CD14-positive monocyte (primary cell): ENCODE results near the gene ATAD3A. TPM values are rescaled to one million over a fixed set of nuclear protein-coding genes. Genes with fewer than 3 reads are reported as not detected.

Experiments
- DNase-seq, 3 donors: peaks; one replicate each; pipeline ENCODE4 v3.0.0-alpha.2; 2011 to 2022
- H2AFZ ChIP-seq: 2 replicates; pipeline ENCODE4 v1.6.0; 2012; ENCODE audit warnings: mild to moderate bottlenecking, low read depth, low read length, inconsistent platforms; ENCODE audit not compliant: insufficient read depth, poor library complexity, severe bottlenecking
- H3K27ac ChIP-seq, 2 donors: 1 replicate in 1 of 2; 2 replicates in 1 of 2; pipeline ENCODE4 v1.5.1; 2012 to 2013; ENCODE audit warnings: low read length in 2 of 2, control low read depth in 1 of 2, inconsistent platforms in 1 of 2, low read depth in 1 of 2, mild to moderate bottlenecking in 1 of 2
- H3K27me3 ChIP-seq, 2 donors: one replicate each; pipeline versions ENCODE4 v1.6.0 to v1.6.1; 2011 to 2013; ENCODE audit warnings: low read length in 2 of 2; ENCODE audit not compliant: control insufficient read depth in 2 of 2, insufficient read depth in 2 of 2
- H3K36me3 ChIP-seq, 2 donors: replicated peaks in 1 of 2; 1 replicate in 1 of 2; 2 replicates in 1 of 2; pipeline versions ENCODE4 v1.5.1 to v1.6.1; 2012 to 2013; ENCODE audit warnings: low read length in 2 of 2, control low read depth in 1 of 2, inconsistent platforms in 1 of 2, mild to moderate bottlenecking in 1 of 2; ENCODE audit not compliant: insufficient read depth in 2 of 2, control insufficient read depth in 1 of 2
- H3K4me1 ChIP-seq, 2 donors: 1 replicate in 1 of 2; 2 replicates in 1 of 2; pipeline versions ENCODE4 v1.5.1 to v1.6.1; 2012 to 2013; ENCODE audit warnings: low read length in 2 of 2, control low read depth in 1 of 2, inconsistent platforms in 1 of 2, mild to moderate bottlenecking in 1 of 2, moderate library complexity in 1 of 2; ENCODE audit not compliant: insufficient read depth in 2 of 2, control insufficient read depth in 1 of 2
- H3K4me2 ChIP-seq: replicated peaks from 2 replicates; pipeline ENCODE3; 2012; ENCODE audit warnings: low read length, moderate library complexity, mild to moderate bottlenecking; ENCODE audit not compliant: poor library complexity, severe bottlenecking; ENCODE audit errors: extremely low read depth
- H3K4me3 ChIP-seq, 3 experiments: fragments of 200-600 bp in 1 of 3; sonication (generic) in 1 of 3; replicated peaks in 1 of 3; 1 replicate in 2 of 3; 2 replicates in 1 of 3; pipeline ENCODE4 v1.5.1; 2011 to 2013; ENCODE audit warnings: low read length in 3 of 3, mild to moderate bottlenecking in 3 of 3, control low read depth in 2 of 3, low read depth in 2 of 3, inconsistent platforms in 1 of 3, moderate library complexity in 1 of 3
- H3K79me2 ChIP-seq: 2 replicates; pipeline ENCODE4 v1.6.0; 2012; ENCODE audit warnings: mild to moderate bottlenecking, control low read depth, inconsistent platforms, low read length, moderate library complexity; ENCODE audit not compliant: insufficient read depth
- H3K9ac ChIP-seq: 2 replicates; pipeline ENCODE4 v1.6.0; 2017; ENCODE audit warnings: low read length, mild to moderate bottlenecking; ENCODE audit not compliant: insufficient read depth, poor library complexity, severe bottlenecking
- H3K9me3 ChIP-seq, 2 donors: replicated peaks in 1 of 2; 1 replicate in 1 of 2; 2 replicates in 1 of 2; pipeline versions ENCODE4 v1.5.1 to v1.6.1; 2012 to 2013; ENCODE audit warnings: low read length in 2 of 2, control low read depth in 1 of 2; ENCODE audit not compliant: control insufficient read depth in 1 of 2, insufficient read depth in 1 of 2
- H4K20me1 ChIP-seq: 2 replicates; pipeline ENCODE4 v1.6.0; 2012; ENCODE audit warnings: mild to moderate bottlenecking, low read length, control low read depth, moderate library complexity; ENCODE audit not compliant: insufficient read depth
- H3K27ac Mint-ChIP-seq, 7 donors: one replicate each; pipeline ENCODE4 v1.8.0; 2020; ENCODE audit warnings: mild to moderate bottlenecking in 7 of 7, mixed read lengths in 7 of 7, moderate library complexity in 6 of 7, inconsistent platforms in 2 of 7
- H3K27me3 Mint-ChIP-seq, 3 donors: one replicate each; pipeline ENCODE4 v1.8.0; 2021 to 2022; ENCODE audit warnings: low read depth in 3 of 3, mild to moderate bottlenecking in 3 of 3, mixed read lengths in 3 of 3, moderate library complexity in 3 of 3, inconsistent platforms in 1 of 3
- H3K36me3 Mint-ChIP-seq, 2 donors: one replicate each; pipeline ENCODE4 v1.8.0; 2020; ENCODE audit warnings: mixed read lengths in 2 of 2, inconsistent platforms in 1 of 2, mild to moderate bottlenecking in 1 of 2
- H3K4me1 Mint-ChIP-seq: one replicate; pipeline ENCODE4 v1.8.0; 2020; ENCODE audit warnings: mild to moderate bottlenecking, mixed read lengths
- H3K4me3 Mint-ChIP-seq, 2 donors: one replicate each; pipeline ENCODE4 v1.8.0; 2020; ENCODE audit warnings: mild to moderate bottlenecking in 2 of 2, mixed read lengths in 2 of 2, moderate library complexity in 1 of 2
- H3K9me3 Mint-ChIP-seq, 7 donors: one replicate each; pipeline ENCODE4 v1.8.0; 2020 to 2022; ENCODE audit warnings: mixed read lengths in 7 of 7, mild to moderate bottlenecking in 6 of 7, moderate library complexity in 6 of 7, inconsistent platforms in 2 of 7
- CTCF ChIP-seq: fragments of 200-600 bp; IDR thresholded peaks from one replicate; pipeline ENCODE4 v1.8.0; 2022; ENCODE audit warnings: antibody characterized with exemption, mild to moderate bottlenecking
- WGBS: methylation state at CpG from one replicate; pipeline ENCODE4 v1.1.5; 2013; ENCODE audit warnings: missing lambda C conversion rate; ENCODE audit not compliant: insufficient coverage; 5-methylcytosine and 5-hydroxymethylcytosine counted together
- intact Hi-C, 2 donors: fragments of 100-400 bp; cut with micrococcal nuclease; formaldehyde crosslinking; loops; one replicate each; pipeline versions ENCODE4 v1.15.0 to v1.15.1; 2023
- polyA plus RNA-seq, 3 donors: library from polyadenylated mRNA; depleted of rRNA in 1 of 3; unstranded in 2 of 3; stranded (reverse) in 1 of 3; fragments of 300-500 nt in 2 of 3; fragments of >200 nt in 1 of 3; fragmentation: Illumina TruSeq in 2 of 3; gene quantifications; 1 replicate in 2 of 3; 2 replicates in 1 of 3; pipeline ENCODE4 v1.2.3, GENCODE V29; 2012 to 2021

ATAD3A gene
- polyA plus RNA-seq, 3 donors, result 4.1 to 14.0 (median 6.4) TPM

- no peak overlapping the region for H2AFZ ChIP-seq
- H3K27ac ChIP-seq, result no peak overlapping the region
- DNase-seq, result peak in 1 of 3 donors; percentile 8
- H3K4me1 ChIP-seq, result peaks cover 0 to 7% of the 10 kb centered on the region in 2 donors
- Mint-ChIP-seq H3K4me3 (no peak overlapping the region), H3K4me1 (no peaks in the 10 kb centered on the region), H3K27ac (peak overlapping the region in 1 of 7 donors; percentile 68), H3K36me3 (peaks cover 36 to 49% of the 10 kb centered on the region in 2 donors), H3K9me3 (peaks cover 0 to 5% (median 2%) of the 10 kb centered on the region in 7 donors), H3K27me3 (peaks cover 4 to 28% (median 17%) of the 10 kb centered on the region in 3 donors)
- no peak overlapping the region for H3K9ac ChIP-seq
- intact Hi-C loops, result no loop called here
- no peaks in the 10 kb centered on the region for H3K9me3 ChIP-seq
- H3K79me2 ChIP-seq, result no peaks in the 10 kb centered on the region
- H3K4me3 ChIP-seq, result no peak overlapping the region
- H3K36me3 ChIP-seq, result peaks cover 40 to 52% of the 10 kb centered on the region in 2 donors
- WGBS, result 94% methylated on average over 43 of the region's 45 CpGs
- H3K27me3 ChIP-seq, result peaks cover 0 to 20% of the 10 kb centered on the region in 2 donors
- TF ChIP-seq CTCF, result no peak
- peaks cover 19% of the 10 kb centered on the region for H4K20me1 ChIP-seq
- no peak overlapping the region for H3K4me2 ChIP-seq
These were observed 31.1 kb downstream of the ATAD3A start for GRCh38 chr1:1542766-1543705.

GRCh38 chr1:1543706-1544099 is 31.7 kb downstream of the ATAD3A start:
- Histone ChIP-seq H3K4me1 (peaks cover 0 to 7% of the 10 kb centered on the region in 2 donors), H2AFZ (no peak overlapping the region), H3K36me3 (peaks cover 41 to 52% of the 10 kb centered on the region in 2 donors), H3K27me3 (peaks cover 0 to 20% of the 10 kb centered on the region in 2 donors), H3K4me2 (no peak overlapping the region), H3K9me3 (no peaks in the 10 kb centered on the region), H3K79me2 (no peaks in the 10 kb centered on the region), H3K9ac (no peak overlapping the region), H3K27ac (no peak overlapping the region), H4K20me1 (peaks cover 22% of the 10 kb centered on the region), H3K4me3 (no peak overlapping the region)
- intact Hi-C loops, result no loop called here
- H3K4me1 Mint-ChIP-seq, result no peaks in the 10 kb centered on the region
- TF ChIP-seq CTCF, result no peak
- DNase-seq, result peak in 1 of 3 donors; percentile 9
- peaks cover 0 to 5% (median 1%) of the 10 kb centered on the region in 7 donors for H3K9me3 Mint-ChIP-seq
- H3K36me3 Mint-ChIP-seq, result peaks cover 36 to 49% of the 10 kb centered on the region in 2 donors
- 88% methylated on average over 15 of the region's 19 CpGs for WGBS
- no peak overlapping the region for H3K4me3 Mint-ChIP-seq
- H3K27me3 Mint-ChIP-seq, result peaks cover 4 to 22% (median 13%) of the 10 kb centered on the region in 3 donors
- no peak overlapping the region for H3K27ac Mint-ChIP-seq
